Right renal cortex interstitium (tissue), 3 donors: Measurements from ENCODE around the gene KPNB1. TPM values are rescaled to one million over a fixed set of nuclear protein-coding genes. Genes with fewer than 3 reads are reported as not detected.
"Not testable (repeated sequence)": the region's sequence is repeated elsewhere in the genome, so short reads cannot be mapped to it uniquely, and the experiment has no call there.

Source experiments
- DNase-seq, 3 donors: peaks; one replicate each; pipeline ENCODE4 v3.0.0-alpha.2; 2013; ENCODE audit warnings: low read depth in 3 of 3, low spot score in 2 of 3
- polyA plus RNA-seq, 3 donors: library from polyadenylated mRNA; unstranded; fragments of 120-200 nt; gene quantifications; one replicate each; pipeline ENCODE4 v1.2.1, GENCODE V29; 2013; ENCODE audit not compliant: insufficient read length in 3 of 3

The KPNB1 gene
- polyA plus RNA-seq, 3 donors = 264 to 297 (median 270) TPM

DNA sequence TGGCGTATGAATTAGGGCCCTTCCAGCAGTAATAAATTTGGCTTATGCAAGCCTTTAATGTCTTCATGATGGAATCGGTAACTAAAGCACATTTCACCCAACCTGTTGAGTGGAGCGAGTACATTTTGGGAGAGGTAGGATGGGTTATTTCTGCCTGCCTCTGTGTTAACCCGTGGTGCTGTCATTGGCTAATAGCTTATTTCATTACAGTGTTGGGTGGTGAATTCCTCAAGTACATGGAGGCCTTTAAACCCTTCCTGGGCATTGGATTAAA is 26.4 kb downstream of the KPNB1 start:
- no peak for DNase-seq

GRCh38 chr17:47676510-47677165 is 26.9 kb downstream of the KPNB1 start:
- no peak for DNase-seq

- no peak for DNase-seq
Measured at GRCh38 chr17:47678196-47678595, 28.5 kb downstream of the KPNB1 start.

DNA sequence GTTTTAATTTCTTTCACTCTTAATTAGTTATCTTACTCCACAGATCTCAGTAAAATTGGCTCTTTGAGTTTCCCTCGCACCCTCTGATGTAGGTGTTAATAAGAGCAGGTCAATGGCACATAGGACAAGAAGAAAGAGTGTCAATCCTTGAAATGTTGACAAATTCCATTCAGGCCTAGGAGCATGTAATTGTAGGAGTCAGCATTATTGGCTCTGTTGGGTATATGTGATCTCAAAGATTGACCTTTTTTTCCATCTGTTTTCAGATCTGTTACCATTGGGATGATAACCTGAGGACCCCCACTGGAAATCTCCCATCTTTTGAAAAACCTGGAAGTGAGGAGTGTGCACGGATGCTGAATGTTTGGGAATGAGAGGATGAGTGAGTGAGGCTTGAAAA is 32.4 kb downstream of the KPNB1 start:
- DNase-seq = no peak

GRCh38 chr17:47682727-47683126 is 33.0 kb downstream of the KPNB1 start:
- not testable (repeated sequence) for DNase-seq

- no peak for DNase-seq
Measured at GRCh38 chr17:47684025-47684424, 34.3 kb downstream of the KPNB1 start.

DNA sequence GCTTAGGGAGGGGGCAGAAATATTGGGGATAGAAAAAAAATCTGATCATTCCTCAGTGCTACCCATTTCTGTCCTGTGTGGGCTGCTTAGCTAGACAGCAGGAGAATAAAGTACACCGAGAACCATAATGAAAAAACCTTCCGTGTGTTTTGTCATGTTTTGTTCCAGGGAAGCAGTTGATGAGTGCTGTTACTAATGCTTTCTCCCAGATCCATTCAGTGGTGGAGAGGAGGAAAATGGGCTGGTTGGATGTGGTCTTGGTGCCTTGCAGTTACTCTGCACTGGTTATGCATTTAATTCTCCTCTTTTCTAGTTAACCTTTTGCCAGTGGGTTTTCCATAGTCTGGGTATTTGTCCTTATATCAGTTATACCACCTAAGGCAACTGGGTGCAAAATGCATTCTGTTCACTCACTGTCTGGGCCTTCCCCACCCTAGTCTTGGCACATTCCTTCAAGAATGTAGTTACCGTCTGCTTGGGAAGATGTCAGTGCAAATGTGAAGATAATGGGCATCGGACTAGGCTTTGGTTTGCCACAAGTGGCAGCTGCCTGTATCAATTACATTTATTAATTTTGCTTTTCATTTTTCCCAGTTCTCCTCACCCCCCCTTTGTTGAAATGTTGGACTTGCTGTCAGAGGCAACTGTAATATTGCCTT is 34.9 kb downstream of the KPNB1 start:
- DNase-seq = no peak

- no peak for DNase-seq
Measured at GRCh38 chr17:47685556-47686275, 36.0 kb downstream of the KPNB1 start.

DNA sequence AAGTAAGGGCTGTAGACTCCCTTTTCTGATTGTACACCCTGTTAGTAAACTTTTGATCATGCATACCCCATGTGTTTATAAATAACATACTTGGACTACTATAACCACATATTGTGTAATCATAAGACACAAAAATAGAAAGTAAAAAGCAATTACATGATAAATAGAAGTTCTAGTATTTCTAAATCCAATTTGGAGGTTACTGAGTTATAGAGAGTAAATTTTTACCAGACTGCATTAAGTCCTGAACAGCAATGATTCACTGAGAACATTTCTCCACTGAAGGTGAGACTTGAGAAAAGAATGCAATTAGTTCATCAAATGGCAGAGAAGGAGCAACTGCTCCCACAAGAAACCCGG is 36.5 kb downstream of the KPNB1 start:
- no peak for DNase-seq

DNA sequence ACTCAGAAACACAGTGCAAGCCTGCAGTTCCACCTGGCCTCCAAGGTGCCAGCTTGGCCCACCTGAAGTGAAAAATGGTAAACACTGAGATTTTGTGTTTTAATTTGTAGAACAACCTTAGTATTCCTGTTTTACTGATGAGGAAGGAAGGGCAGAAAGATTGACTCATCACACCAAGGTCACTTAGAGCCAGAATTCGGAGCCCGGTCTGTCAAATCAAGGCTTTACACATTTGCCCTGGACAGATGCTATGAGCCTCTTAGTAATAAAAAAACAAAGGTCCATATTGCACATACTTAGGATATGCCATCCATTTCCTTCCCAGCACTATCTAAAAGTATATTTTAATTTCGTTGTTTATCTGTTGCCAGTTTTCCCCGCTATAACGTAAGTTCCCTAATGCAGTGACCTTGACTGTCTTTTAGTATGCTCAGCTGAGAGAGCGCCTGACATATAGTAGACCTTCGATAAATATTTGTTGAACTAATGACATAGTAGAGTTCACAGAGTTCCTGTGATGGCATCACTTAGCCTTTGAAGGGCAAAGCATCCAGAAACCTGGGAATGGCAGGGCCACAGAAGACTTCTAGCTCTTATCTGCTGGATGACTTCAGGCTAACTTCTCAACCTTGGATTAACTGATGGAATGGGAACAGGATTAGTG is 37.1 kb downstream of the KPNB1 start:
- DNase-seq = no peak

DNA sequence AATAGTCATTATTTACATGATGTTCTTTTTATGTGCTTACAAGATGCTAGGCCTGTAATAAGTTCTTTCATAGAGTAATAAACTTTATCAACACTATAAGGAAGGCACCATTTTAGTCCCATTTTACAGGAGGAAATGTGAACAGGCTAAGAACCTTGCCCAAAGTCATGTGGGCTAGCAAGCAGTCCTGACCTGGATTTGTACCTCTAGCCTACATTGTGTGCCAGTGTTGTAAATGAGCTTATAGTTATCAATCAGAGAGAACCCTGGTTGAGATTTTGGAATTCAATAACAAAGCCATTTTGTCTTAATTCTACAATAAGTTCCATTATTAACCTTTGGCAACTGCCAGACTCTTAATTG is 37.6 kb downstream of the KPNB1 start:
- no peak for DNase-seq

GRCh38 chr17:47687748-47688147 is 38.0 kb downstream of the KPNB1 start:
- DNase-seq = no peak

DNA sequence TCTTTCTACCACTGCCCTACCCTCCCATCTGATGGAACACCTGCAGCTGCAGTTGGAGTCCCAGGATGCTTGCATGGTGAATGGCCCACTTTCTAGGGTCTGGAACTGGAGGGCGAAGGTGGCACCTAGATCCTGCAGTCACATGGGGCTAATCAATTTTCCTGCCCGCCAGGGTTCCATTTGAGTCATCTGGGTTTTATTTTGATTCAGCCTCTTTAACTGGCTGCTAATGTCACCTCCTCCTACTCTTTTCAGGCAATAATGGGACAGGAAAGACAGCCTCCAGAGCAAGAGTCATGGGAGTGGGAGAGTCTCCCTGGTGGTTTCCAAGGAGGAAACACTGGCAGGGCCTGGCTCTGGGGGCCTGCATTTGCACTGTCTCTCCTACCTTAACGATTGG is 40.4 kb downstream of the KPNB1 start:
- no peak for DNase-seq

DNA sequence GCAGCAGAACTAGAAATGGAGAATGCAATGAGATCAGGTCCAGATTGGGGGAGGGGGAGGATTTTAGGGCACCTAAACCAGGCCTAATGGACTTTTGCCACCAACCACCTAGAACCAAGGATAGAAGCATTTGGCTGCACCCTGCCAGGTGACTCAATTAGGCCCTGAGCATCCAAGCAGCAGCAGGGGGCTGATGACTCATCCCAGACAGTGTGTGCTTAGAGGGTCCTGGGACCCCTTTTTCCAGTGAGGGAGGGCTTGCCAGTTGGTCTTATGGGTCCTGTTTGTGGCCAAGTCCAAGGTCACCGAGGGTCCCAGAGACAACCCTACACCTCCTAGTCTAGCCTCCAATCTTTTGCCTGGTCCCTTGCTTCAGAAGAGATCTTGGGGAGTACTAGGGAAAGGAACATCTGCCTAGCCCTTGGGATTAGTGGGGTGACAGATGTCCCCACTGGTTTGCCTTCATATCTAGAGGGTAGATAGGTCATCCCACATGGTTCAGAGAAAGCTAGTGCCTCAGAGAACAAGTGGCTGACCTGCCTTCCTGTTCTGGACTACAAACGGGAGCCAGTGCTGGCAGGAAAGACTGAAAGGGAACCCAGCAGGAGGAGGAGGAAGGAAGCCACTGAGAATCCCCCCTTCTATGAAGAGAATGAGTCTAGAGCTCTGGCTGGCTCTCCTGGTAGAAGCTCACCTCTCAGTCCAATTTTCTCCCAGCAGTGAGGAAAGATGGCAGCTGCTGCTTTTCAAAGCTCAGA is 42.6 kb downstream of the KPNB1 start:
- DNase-seq = no peak

- DNase-seq = no peak
Measured at GRCh38 chr17:47692895-47693730, 43.4 kb downstream of the KPNB1 start.

GRCh38 chr17:47693731-47694580 is 44.2 kb downstream of the KPNB1 start, which contains the start of gene TBKBP1:
TBKBP1 (plus strand) TSS chr17:47694161; CDS start chr17:47696113, 1,952 bp downstream.
- peak in 1 of 3 donors; percentile 71 for DNase-seq

- peak in 1 of 3 donors; percentile 34 for DNase-seq
Measured at GRCh38 chr17:47694581-47695428, 45.1 kb downstream of the KPNB1 start.
